HG02642 (cell line): Measurements from ENCODE around the gene CRY2.

Source experiments
- ATAC-seq: cut with Tn5 transposase; IDR thresholded peaks from one replicate; pipeline ENCODE4 v1.9.1; 2021; ENCODE audit warnings: mild to moderate bottlenecking; ENCODE audit not compliant: unreplicated experiment, poor library complexity

Gene CRY2

GRCh38 chr11:45927332-45927683, 80.0 kb downstream of the CRY2 start:
- no peak for ATAC-seq

GRCh38 chr11:45927684-45928413, 80.6 kb downstream of the CRY2 start:
- ATAC-seq: no peak

GRCh38 chr11:45928535-45929215, 81.4 kb downstream of the CRY2 start:
- no peak for ATAC-seq

- ATAC-seq: peak; percentile 8
Observed at GRCh38 chr11:45929486-45930030, 82.3 kb downstream of the CRY2 start.

GRCh38 chr11:45930031-45930794, 82.9 kb downstream of the CRY2 start:
- peak; percentile 91 for ATAC-seq

- no peak for ATAC-seq
Observed at GRCh38 chr11:45930951-45931570, 83.8 kb downstream of the CRY2 start.

GRCh38 chr11:45931739-45932138, 84.5 kb downstream of the CRY2 start:
- no peak for ATAC-seq

GRCh38 chr11:45932217-45932616, 84.9 kb downstream of the CRY2 start:
- ATAC-seq: no peak
